Small intestine (tissue), 7 donors: Measurements from ENCODE around the gene ANO10. TPM values are rescaled to one million over a fixed set of nuclear protein-coding genes. Genes with fewer than 3 reads are reported as not detected.

Experiments
- DNase-seq, 2 donors: peaks; one replicate each; pipeline versions ENCODE4 v3.0.0 to v3.0.0-alpha.2; 2013
- FAIRE-seq: peaks from 2 replicates; lab custom pipeline; 2012; peaks lifted over from hg19 to GRCh38; lab: Jason Lieb, UNC
- H3K27ac ChIP-seq, 3 donors: one replicate each; pipeline ENCODE4 v1.5.1; 2013; ENCODE audit warnings: low read length in 2 of 3, mild to moderate bottlenecking in 2 of 3, control low read depth in 1 of 3, inconsistent platforms in 1 of 3, low read depth in 1 of 3, moderate library complexity in 1 of 3
- H3K27me3 ChIP-seq, 3 donors: one replicate each; pipeline ENCODE4 v1.6.1; 2013; ENCODE audit warnings: low read length in 3 of 3, inconsistent platforms in 1 of 3; ENCODE audit not compliant: control insufficient read depth in 3 of 3, insufficient read depth in 3 of 3
- H3K36me3 ChIP-seq, 3 donors: one replicate each; pipeline ENCODE4 v1.6.1; 2013; ENCODE audit warnings: low read length in 3 of 3, inconsistent platforms in 1 of 3, low read depth in 1 of 3, mild to moderate bottlenecking in 1 of 3, moderate library complexity in 1 of 3; ENCODE audit not compliant: control insufficient read depth in 3 of 3, insufficient read depth in 2 of 3
- H3K4me1 ChIP-seq, 3 donors: one replicate each; pipeline ENCODE4 v1.6.1; 2013; ENCODE audit warnings: low read length in 2 of 3, inconsistent platforms in 1 of 3, low read depth in 1 of 3, mild to moderate bottlenecking in 1 of 3, moderate library complexity in 1 of 3; ENCODE audit not compliant: control insufficient read depth in 3 of 3, insufficient read depth in 2 of 3
- H3K4me3 ChIP-seq, 3 donors: one replicate each; pipeline ENCODE4 v1.5.1; 2013; ENCODE audit warnings: low read length in 3 of 3, control low read depth in 1 of 3, inconsistent platforms in 1 of 3, low read depth in 1 of 3, mild to moderate bottlenecking in 1 of 3, moderate library complexity in 1 of 3
- H3K9me3 ChIP-seq, 2 donors: one replicate each; pipeline ENCODE4 v1.6.1; 2013; ENCODE audit warnings: low read depth in 1 of 2, low read length in 1 of 2; ENCODE audit not compliant: control insufficient read depth in 2 of 2, insufficient read depth in 1 of 2
- WGBS, 3 donors: extraction: QIAGEN DNeasy Blood & Tissue Kit; methylation state at CpG; one replicate each; pipeline ENCODE4 v1.1.7; 2013; 5-methylcytosine and 5-hydroxymethylcytosine counted together
- polyA plus RNA-seq, 4 donors: library from polyadenylated mRNA; stranded (reverse) in 3 of 4; unstranded in 1 of 4; fragments of 200-250 nt in 3 of 4; fragments of 120-200 nt in 1 of 4; gene quantifications; one replicate each; pipeline versions ENCODE4 v1.2.1 to v1.2.3, GENCODE V29; 2013
- donor health status: healthy with polysubstance abuse.
- donor health status: control.
- donor health status: control.
- donor health status: Bipolar disorder and iron deficiency.
- donor health status: healthy.

The ANO10 gene
- polyA plus RNA-seq, 4 donors, result 21.7 to 45.6 (median 30.1) TPM

GRCh38 chr3:43372007-43372740 lies 249.6 kb downstream of the ANO10 start:
- DNase-seq (no peak), FAIRE-seq (no peak)
- H3K27ac ChIP-seq, result no peak overlapping the region
- no peaks in the 10 kb centered on the region for H3K27me3 ChIP-seq
- H3K9me3 ChIP-seq, result no peaks in the 10 kb centered on the region
- peaks cover 0 to under 1% (median 0%) of the 10 kb centered on the region in 3 donors for H3K36me3 ChIP-seq
- H3K4me1 ChIP-seq, result no peaks in the 10 kb centered on the region
- no peak overlapping the region for H3K4me3 ChIP-seq
- WGBS, 3 donors, result 93 to 98% (median 94%) methylated on average over 10 of the region's 10 CpGs

- H3K4me3 ChIP-seq, result no peak overlapping the region
- peaks cover 0 to 2% (median 0%) of the 10 kb centered on the region in 3 donors for H3K36me3 ChIP-seq
- WGBS, 3 donors, result 84 to 89% (median 89%) methylated on average over 3 of the region's 3 CpGs
- FAIRE-seq, result no peak
- no peak for DNase-seq
- H3K9me3 ChIP-seq, result no peaks in the 10 kb centered on the region
- H3K27ac ChIP-seq, result no peak overlapping the region
- no peaks in the 10 kb centered on the region for H3K27me3 ChIP-seq
- no peaks in the 10 kb centered on the region for H3K4me1 ChIP-seq
Measured at GRCh38 chr3:43371494-43371893, 250.3 kb downstream of the ANO10 start.

- 73 to 76% (median 74%) methylated on average over 6 of the region's 6 CpGs for WGBS, 3 donors
Measured at GRCh38 chr3:43370293-43370980, 251.4 kb downstream of the ANO10 start.

GRCh38 chr3:43369404-43370292 lies 252.2 kb downstream of the ANO10 start:
- peaks cover 0 to 16% (median 2%) of the 10 kb centered on the region in 3 donors for H3K36me3 ChIP-seq
- FAIRE-seq (no peak), DNase-seq (no peak)
- WGBS, 3 donors, result 81 to 96% (median 86%) methylated on average over 8 of the region's 8 CpGs
- H3K27me3 ChIP-seq, result no peaks in the 10 kb centered on the region
- no peak overlapping the region for H3K27ac ChIP-seq
- no peaks in the 10 kb centered on the region for H3K9me3 ChIP-seq
- no peaks in the 10 kb centered on the region for H3K4me1 ChIP-seq
- no peak overlapping the region for H3K4me3 ChIP-seq

More at GRCh38 chr3:43370293-43370980, 251.4 kb downstream of the ANO10 start:
- H3K27me3 ChIP-seq, result no peaks in the 10 kb centered on the region
- no peaks in the 10 kb centered on the region for H3K4me1 ChIP-seq
- H3K27ac ChIP-seq, result no peak overlapping the region
- FAIRE-seq (no peak), DNase-seq (no peak)
- H3K9me3 ChIP-seq, result no peaks in the 10 kb centered on the region
- H3K36me3 ChIP-seq, result peaks cover 0 to 10% (median 2%) of the 10 kb centered on the region in 3 donors
- no peak overlapping the region for H3K4me3 ChIP-seq

- Histone ChIP-seq H3K27me3 (no peaks in the 10 kb centered on the region), H3K4me3 (no peak overlapping the region), H3K36me3 (peaks cover 0 to 18% (median 2%) of the 10 kb centered on the region in 3 donors), H3K4me1 (no peaks in the 10 kb centered on the region), H3K27ac (no peak overlapping the region), H3K9me3 (no peaks in the 10 kb centered on the region)
- no peak for FAIRE-seq
- DNase-seq, result no peak
- WGBS, 3 donors, result 80 to 84% (median 83%) methylated on average over 9 of the region's 9 CpGs
Measured at GRCh38 chr3:43366885-43367284, 254.9 kb downstream of the ANO10 start.

GRCh38 chr3:43366481-43366880 lies 255.3 kb downstream of the ANO10 start:
- FAIRE-seq (no peak), DNase-seq (no peak)
- H3K27me3 ChIP-seq, result no peaks in the 10 kb centered on the region
- no peak overlapping the region for H3K4me3 ChIP-seq
- 60 to 71% (median 66%) methylated on average over 11 of the region's 11 CpGs for WGBS, 3 donors
- H3K4me1 ChIP-seq, result no peaks in the 10 kb centered on the region
- no peak overlapping the region for H3K27ac ChIP-seq
- H3K36me3 ChIP-seq, result peaks cover 0 to 18% (median 2%) of the 10 kb centered on the region in 3 donors
- no peaks in the 10 kb centered on the region for H3K9me3 ChIP-seq

- DNase-seq, result no peak
- peaks cover 0 to 18% (median 2%) of the 10 kb centered on the region in 3 donors for H3K36me3 ChIP-seq
- no peak overlapping the region for H3K27ac ChIP-seq
- H3K4me1 ChIP-seq, result no peaks in the 10 kb centered on the region
- no peaks in the 10 kb centered on the region for H3K27me3 ChIP-seq
- no peaks in the 10 kb centered on the region for H3K9me3 ChIP-seq
- 94 to 95% (median 94%) methylated on average over 12 of the region's 12 CpGs for WGBS, 3 donors
- no peak for FAIRE-seq
- H3K4me3 ChIP-seq, result no peak overlapping the region
Measured at GRCh38 chr3:43365601-43366305, 256.1 kb downstream of the ANO10 start.
